NCI-H1417 treated with DMSO at 0.1 percent for 48 hours (cell line): ENCODE data around the gene ANKRD10.
"Not testable (repeated sequence)": the region's sequence is repeated elsewhere in the genome, so short reads cannot be mapped to it uniquely, and the experiment has no call there.

Experiments
- DNase-seq: peaks from one replicate; lab custom pipeline; 2025; lab: John Stamatoyannopoulos, UW

ANKRD10 gene

DNA sequence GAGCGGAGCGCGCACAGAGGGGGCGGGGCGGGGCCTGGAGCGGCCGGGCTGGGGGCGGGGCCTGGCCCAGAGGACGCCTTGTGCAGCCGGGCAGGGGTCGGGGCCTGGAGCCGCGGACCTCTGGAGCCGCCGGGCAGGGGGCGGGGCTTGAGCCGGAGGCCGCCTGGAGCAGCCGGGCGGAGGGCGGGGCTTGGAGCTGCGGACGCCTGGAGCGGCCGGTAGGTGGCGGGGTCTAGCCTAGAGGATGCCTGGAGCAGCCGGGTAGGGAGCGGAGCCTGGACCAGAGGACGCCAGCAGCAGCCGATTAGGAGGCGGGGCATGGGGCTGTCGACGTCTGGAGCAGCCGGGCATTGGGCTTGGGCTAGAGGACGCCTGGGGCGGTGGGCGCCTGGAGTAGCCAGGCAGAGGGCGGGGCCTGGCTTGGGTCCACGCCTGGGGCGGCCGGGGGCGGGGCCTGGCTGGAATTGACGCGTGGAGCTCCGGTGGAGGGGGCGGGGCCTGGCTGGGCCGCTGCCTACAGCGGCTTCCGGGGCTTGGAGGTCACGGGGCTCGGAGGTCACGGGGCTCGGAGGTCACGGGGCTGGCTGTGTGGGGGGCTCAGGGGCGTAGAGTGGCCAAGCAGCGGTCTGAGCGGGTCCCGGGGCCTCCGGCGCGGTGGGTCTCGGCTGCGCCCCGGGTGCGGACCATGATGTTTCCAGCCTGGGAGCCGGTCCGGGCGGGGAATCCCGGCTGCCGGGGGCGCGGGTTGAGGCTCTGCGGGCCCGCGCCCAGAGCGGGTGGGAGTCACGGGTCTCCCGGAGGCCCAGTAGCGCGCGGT lies at the start of gene ANKRD10:
Gene ANKRD10 (minus strand): TSS at position 13 of the 817 bp plus-strand sequence. CDS start 135 bp downstream, outside the sequence.
- DNase-seq: peak; percentile 100

DNA sequence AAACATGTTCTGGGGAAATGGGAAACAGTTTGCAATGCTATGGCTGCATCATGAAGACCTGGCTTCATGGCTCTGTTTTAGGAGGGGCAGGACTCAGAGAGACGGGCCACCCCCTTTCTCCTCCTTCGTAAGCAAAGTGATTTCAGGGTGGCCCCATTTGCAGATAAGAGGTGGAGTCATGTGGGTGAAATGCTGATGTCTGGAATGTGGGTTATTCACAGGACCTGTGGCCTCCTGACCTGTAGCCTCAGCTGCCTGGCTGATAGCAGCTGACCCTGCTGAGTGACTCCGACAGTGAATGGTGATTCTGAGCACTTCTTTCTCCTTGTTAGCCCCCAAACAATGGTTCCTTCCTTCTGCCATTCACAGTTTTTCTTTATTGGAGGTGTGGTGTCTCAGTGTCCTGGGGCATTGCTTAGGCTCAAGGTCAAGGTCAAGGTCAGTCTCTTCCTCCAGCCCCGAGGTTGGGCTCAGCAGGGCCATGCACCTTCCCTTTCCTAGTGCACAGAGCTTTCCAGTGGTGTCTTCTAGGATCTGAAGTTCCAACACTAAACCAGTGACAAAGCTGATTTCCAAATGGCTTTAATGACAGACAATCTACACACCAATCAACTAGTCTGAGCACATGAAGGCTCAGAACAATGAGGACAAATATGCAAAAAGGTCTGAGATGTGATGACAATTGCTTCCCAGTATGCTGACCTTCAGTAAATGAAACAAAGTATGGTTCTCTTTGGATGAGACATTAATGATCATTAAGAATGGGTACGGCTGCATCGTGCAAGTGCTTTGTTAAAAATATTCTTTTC lies 49.6 kb upstream of the ANKRD10 start:
- DNase-seq: no peak

DNA sequence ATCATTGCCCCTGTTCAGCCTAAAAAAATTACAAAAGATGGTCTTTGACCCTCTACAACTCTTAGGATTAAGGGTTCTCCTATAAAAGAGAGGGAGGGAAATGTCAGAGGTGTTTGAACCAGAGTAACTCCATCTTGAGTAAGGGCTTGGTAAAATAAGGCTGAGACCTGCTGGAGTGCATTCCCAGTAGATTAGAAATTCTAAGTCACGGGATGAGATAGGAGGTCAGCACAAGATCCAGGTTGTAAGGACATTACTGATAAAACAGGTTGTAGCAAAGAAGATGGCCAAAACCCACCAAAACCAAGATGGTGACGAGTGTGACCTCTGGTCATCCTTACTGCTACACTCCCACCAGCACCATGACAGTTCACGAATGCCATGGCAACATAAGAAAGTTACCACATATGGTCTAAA lies 48.7 kb upstream of the ANKRD10 start:
- DNase-seq: no peak

DNA sequence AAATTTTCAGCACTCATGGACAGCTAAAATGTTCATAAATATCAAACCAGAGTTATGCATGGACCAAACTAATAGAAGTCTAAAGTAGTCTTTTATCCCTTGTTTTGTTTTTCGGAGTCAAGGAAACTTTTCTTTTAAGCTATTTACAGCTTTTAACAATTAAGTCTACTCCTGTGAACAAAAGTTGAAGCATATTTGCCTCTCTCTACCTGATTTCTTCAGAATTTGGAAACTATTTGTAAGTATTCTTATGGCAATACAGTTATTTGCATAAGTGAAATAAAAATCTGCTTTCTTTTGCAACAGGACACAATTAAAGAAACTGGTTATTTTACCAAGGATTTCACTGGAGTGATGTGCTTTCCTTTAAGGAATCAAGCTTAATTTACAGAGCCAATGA lies 47.1 kb upstream of the ANKRD10 start:
- DNase-seq: no peak

DNA sequence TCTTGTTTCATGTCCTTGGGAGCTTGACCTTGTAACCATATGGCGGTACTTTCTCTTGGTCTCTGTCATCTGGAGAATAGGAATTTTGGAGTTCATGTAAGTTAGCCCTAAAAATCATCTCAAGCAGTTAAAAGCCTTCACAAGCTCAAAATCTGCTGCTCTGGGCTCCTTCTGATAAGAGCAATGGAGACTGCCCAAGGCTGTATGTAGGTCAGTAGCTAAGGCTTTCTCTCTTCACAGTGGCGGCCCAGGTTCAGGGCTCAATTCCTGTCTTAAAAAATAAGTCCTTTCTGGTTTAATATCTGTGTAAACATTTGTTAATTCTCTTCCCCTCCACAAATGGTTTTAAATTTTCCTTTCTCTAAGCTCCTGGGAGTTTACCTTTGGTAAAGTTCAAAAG lies 45.3 kb upstream of the ANKRD10 start:
- no peak for DNase-seq

DNA sequence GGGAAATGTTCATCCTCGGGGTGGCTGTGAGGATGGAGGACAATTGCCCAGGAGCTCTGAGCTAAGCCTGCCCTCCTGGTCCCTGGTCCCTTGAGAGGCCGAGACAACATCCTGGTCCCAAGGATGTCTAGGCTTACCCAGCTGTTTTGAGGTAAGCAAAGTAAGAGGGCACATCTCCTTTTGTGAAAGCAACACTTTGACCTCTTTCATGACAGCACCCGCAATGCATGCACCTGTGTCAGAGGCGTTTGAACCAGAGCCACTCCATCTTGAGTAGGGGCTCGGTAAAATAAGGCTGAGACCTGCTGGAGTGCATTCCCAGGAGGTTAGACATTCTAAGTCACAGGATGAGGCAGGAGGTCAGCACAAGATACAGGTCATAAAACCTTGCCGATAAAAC lies 43.1 kb upstream of the ANKRD10 start:
- no peak for DNase-seq

DNA sequence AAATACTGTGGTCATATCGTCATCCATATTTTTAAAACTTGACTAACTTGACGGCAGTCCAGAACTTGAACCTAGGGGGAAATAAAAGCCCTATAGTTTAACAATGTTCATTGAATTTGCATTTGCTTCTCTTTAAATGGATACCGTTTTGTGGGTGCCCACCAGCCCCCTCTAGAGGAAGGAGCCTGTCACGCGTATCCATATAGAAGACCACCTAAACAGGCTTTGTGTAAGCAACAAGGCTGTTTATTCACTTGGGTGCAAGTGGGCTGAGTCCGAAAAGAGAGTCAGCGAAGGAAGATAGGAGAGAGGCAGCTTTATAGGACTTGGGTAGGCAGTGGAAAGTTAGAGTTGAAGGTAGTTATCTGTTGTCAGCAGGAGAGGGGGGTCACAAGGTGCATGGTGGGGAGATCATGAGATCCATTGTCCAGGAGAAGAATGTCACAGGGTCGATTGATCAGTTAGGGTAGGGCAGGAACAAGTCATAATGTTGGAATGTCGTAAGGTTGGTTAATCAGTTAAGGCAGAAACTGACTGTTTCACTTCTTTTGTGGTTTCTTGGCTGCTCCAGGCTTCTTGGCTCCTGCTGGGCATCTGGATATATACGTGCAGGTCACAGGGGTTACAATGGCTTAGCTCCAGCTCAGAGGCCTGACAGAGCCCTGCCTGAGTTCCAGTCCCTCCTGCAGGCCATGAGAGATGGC lies 42.5 kb upstream of the ANKRD10 start:
- DNase-seq: no peak

DNA sequence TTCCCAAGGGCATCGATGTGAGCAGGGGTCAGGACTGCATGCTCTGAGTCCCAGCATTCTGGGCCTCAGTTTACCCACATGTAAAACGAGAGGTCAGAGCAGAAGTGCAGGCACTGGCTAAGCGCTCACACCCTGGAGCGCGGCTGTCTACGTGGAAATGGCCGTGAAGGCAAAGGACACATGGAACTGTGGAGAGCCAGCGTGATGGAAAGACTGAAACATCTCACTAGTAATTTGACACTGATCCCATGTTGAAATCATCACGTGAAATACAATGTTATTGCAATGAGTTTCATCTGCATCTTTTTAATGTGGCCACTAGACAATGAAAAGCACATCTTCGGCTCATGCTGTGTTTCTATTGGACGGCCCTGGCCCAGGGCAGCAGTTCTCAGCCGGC lies 41.3 kb upstream of the ANKRD10 start:
- DNase-seq: not testable (repeated sequence)

DNA sequence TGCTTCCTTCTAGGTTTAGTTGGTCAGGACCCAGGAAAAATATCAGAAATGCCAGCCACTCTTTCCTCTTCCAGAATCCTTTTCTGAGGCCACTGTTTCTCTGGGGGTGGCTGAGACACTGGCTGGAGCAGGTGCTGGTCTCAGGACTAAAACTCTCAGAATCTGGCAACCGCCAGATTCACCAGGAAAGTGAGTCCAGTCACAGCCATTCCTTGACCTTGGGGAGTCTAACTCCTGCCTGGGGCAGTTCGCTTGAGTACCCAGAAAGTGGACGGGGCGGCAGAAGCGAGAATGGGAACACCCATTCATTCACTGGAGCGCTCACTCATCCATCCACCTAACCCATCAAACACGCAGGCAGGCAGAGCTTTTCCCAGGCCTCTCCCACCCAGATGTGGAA lies 40.7 kb upstream of the ANKRD10 start:
- DNase-seq: not testable (repeated sequence)

DNA sequence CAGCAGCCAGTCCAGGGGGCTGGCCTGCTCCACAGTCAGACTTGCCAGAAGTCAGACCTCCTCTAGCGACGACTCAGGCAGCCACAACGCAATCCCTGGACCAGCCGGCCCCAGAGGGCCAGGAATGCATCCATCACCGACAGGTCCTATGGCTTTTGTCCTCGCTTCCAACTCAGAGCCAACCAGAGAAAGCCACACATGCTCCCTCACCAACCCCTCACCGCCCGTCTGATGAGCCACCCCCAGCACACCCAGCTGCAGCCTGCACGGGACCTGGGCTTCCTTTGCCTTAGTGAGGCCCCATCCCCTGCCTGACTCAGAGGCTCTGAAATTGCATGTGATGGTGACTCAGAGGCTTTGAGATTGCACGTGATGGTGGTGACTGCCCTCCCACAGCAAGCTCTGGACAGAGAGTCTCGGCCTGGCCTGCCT lies 40.2 kb upstream of the ANKRD10 start:
- DNase-seq: not testable (repeated sequence)

DNA sequence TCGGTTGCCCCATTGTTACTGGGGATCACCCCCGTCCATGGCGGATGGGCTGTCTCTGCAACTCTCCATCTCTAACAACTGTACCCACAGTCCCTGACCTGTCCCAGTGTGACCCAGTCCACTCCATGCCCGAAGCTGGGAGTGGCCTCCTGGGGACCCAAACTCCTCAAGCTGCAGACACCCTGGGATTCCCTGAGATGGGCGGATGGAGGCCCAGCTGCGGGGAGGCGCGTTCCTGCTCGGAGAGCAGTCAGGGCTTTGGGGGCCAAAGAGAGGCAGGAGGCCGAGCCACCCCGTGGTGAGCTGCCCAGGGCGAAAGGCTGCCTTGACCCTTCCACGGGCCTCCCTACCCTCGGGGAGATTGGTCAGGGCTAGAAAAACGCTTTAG lies 39.7 kb upstream of the ANKRD10 start:
- not testable (repeated sequence) for DNase-seq

DNA sequence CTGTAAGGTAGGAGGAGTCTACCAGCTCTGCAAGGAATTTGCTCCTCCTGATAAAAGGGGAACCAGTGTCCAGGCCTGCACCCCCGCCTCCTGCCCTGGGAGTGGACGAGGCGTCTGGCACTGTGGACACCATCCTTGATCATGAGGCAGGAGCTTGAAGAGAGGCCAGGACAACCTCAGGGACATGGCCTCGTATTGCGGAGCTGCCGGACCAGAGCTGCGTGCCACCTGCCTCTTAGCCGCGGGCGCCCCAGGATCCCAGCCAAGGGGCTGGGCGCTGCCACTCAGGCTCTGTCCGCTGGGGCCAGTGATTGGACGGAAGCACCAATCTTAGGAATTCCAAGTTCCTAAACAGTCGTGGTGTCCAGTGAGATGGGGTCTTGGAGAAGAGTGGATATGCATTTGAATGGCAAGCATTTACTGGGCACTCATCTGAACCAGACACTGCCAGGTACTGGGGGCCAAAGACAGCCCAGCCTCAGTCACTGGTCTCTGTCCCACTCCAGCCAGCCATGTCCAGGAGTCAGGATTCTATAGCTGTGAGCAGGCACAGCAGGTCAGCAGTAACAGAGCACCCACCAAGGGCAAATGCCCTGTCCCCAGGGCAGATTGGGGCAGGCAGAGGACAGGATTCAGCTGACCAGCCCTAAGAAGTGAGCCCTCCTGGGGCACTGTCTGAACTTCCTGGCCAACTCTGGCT lies 39.1 kb upstream of the ANKRD10 start:
- no peak for DNase-seq

DNA sequence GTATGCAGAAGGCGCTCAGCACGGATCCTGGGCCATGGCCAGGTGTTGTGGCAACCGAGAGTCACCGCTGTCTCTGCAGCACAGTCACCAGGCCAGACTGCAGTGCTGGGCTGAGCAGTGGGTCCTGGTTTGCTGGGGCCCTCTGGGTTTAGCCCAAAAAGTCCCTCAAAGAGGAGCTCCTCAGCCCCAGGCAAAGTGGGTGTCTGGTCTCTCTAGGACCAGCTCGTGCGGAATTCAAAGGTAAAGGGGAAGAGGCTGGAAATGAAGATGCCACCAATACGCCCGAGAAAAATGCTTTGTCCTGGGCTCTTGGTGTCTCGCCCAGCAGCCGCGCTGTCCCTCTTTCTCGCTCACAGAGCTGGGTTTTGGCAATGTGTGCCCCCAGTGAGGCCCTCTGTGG lies 38.5 kb upstream of the ANKRD10 start:
- no peak for DNase-seq

DNA sequence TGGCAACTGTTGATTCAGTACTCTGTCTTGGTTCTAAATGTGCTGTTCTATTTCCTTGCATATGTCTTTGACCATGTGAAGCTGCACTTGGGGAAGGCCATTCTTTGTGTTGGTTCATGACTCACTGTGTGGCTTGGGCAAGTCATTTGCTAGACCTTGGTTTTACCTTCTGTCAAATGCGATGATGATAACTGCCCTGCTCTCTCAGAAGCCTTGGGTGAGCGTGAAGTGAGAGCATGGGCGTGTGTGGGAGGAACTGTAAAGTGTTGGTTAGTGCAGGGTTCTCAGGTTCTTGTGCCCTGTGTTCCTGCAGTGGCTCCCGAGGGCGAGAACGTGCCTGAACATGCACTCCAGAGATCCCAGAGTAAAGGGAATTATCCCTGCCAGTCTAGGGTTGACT lies 37.3 kb upstream of the ANKRD10 start:
- not testable (repeated sequence) for DNase-seq

DNA sequence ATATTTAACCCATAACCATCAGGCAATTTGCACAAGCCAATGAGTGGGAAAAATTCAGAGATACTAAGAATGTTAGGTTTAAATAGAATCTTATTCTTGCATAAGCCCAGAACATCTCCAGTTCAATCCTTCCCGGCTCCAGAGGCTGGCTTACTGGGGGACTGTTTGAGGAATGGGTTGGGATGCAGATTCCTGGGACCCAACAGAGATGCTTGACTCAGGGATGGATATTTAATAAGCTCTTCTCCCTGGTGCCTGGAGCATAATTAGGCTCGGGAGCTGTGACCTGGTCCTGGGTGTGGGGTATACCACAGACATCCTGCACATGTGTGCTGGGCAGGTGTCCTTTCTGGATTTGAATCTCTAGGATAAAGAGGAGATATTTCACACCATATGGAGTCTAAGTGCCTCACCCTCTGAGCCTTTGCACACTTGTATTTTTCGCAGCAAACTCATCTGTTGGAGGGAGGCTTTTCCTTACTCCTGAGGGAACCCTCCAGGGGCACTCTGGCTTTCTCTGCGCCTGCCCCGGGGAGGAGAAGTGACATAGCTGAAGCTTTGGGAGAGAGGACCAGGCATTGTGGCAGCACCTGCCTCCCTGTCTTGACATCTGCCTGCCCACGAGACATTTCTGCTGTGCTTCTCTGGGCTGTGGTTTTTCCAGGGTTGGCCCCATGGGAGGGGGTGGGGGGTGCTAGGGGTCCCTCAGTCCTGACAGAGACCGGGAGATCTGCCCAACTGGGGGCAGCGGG lies 36.1 kb upstream of the ANKRD10 start:
- no peak for DNase-seq

DNA sequence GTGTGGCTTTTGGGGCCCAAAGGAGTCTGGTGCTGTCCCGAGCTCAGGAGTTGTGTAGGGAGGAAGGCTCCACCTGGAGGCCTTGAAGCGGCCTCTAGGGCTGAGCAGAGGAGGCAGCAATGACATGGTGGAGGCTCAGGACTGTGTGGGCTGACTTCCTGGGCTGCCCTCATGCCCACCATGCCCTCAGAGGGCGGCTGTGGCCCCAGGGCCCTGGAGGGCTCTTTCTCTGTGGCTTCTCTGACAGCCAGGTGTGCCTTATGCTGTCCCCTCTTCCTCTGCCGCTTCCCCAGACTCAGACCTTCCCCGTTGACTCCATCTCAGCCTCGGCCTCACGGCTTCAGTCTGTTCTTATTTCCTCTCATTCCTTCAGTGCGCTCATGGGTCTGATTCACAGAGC lies 35.5 kb upstream of the ANKRD10 start:
- no peak for DNase-seq

DNA sequence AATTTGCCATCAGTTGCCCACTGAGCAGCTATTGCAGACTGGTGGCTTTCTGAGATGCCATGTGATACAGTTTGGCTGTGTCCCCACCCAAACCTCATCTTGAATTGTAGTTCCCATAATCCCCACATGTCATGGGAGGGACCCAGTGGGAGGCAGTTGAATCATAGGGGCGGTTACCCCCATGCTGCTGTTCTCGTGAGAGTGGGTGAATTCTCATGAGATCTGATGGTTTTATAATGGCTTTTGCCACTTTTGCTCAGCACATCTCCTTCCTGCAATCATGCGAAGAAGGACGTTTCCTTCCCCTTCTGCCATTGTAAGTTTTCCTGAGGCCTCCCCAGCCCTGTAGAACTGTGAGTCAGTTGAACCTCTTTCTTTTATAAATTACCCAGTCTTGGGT lies 34.8 kb upstream of the ANKRD10 start:
- no peak for DNase-seq

DNA sequence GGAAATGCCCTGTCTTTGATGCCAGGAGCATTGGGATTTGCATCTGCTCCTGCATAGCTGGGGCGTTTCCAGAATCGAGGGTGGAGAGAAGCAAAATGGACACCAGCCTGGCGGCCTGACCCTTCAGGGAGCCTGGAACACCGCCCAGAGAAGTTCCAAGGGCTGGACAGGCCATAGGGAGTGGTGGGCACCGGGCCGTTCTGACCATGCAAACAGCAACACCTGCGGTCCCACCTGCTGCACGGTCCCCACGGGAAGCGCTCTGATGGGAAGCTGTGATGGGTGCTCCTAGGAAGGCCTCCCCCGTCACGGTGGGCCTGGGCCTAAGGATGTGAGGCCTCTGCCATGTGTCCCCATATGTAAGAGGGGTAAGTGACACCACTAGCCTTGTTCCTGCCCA lies 34.2 kb upstream of the ANKRD10 start:
- no peak for DNase-seq

DNA sequence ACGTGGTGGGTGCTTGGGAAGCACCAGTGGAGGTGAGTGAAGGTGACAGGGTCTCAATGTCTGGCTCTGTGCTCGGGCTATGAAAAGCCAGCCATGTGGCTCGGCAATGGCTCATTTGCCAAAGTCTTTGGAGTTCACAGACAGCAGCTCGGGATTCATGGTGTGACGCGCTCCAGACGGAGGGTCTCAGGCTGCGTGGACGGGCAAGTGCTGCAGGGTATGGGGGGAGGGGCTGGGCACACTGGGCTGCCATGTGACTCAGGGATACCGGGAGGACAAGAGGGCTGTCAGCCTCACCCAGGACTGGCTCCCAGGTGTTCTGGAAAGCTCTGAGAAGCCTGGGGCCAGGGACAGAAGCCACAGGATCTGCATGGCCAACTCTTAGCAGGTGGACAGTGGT lies 32.5 kb upstream of the ANKRD10 start:
- DNase-seq: not testable (repeated sequence)

DNA sequence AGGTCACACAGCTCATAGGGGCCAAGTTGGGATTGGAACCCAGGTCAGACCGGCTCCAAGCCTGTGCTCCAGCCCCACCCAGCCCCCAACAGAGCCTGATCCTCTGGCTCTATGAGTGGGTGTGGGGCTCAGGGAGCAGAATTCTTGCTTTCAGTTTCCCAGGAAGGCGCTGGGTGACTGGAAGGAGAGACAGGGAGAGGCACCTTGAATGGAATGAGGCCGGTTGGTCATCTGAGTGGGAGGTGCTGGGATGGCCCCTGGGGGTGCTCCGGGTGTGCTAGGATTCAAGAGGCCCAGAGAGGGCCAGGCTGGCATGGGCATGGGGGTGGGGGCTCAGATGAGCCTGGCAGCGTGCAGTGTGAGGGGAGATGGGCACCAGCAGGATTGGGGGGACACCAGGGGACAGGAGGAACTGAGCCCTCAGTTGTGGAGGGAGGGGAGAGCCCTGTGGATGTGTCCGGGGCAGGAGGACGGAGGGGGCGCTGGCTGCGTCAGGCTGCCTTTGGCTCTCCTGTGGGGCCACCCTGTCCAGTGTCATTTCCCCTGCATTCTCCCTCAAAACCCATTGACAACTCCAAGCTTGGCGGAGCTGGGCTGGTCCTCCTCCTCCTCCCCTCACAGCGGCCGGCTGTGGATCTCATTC lies 31.2 kb upstream of the ANKRD10 start:
- DNase-seq: no peak
